Uterus (tissue), 2 donors: ENCODE measurements around the gene OGA.

Experiments
- POLR2A ChIP-seq, 2 donors: fragments of 450-650 bp; IDR thresholded peaks; one replicate each; pipeline ENCODE4 v1.6.1; 2016; ENCODE audit warnings: antibody characterized with exemption in 2 of 2, mild to moderate bottlenecking in 1 of 2, moderate library complexity in 1 of 2
- TF ChIP-seq, protein P1 (sequence below), 4 experiments: fragments of 200-600 bp in 2 of 4; fragments of 450-650 bp in 2 of 4; sonication (generic) in 2 of 4; IDR thresholded peaks; one replicate each; pipeline ENCODE4 v1.5.1; 2016 to 2019; ENCODE audit warnings: antibody characterized with exemption in 4 of 4, mild to moderate bottlenecking in 2 of 4, moderate library complexity in 1 of 4

GRCh38 chr10:101839416-101840063 lies 21.3 kb upstream of the OGA start:
- TF ChIP-seq, protein P1, sequence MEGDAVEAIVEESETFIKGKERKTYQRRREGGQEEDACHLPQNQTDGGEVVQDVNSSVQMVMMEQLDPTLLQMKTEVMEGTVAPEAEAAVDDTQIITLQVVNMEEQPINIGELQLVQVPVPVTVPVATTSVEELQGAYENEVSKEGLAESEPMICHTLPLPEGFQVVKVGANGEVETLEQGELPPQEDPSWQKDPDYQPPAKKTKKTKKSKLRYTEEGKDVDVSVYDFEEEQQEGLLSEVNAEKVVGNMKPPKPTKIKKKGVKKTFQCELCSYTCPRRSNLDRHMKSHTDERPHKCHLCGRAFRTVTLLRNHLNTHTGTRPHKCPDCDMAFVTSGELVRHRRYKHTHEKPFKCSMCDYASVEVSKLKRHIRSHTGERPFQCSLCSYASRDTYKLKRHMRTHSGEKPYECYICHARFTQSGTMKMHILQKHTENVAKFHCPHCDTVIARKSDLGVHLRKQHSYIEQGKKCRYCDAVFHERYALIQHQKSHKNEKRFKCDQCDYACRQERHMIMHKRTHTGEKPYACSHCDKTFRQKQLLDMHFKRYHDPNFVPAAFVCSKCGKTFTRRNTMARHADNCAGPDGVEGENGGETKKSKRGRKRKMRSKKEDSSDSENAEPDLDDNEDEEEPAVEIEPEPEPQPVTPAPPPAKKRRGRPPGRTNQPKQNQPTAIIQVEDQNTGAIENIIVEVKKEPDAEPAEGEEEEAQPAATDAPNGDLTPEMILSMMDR (IDR thresholded peaks at IDR 0.05), result no peak
- TF ChIP-seq POLR2A (IDR thresholded peaks at IDR 0.05), result no peak
